GM18507 (cell line): ENCODE results near the gene OR56A5.

Experiments
- DNase-seq: peaks from one replicate; pipeline ENCODE4 v3.0.0; 2011; ENCODE audit warnings: low read depth; ENCODE audit not compliant: insufficient read length; ENCODE audit errors: extremely low spot score
- FAIRE-seq: peaks from 2 replicates; lab custom pipeline; 2011; peaks lifted over from hg19 to GRCh38; lab: Jason Lieb, UNC

The OR56A5 gene

GRCh38 chr11:5937868-5938602 is 30.3 kb downstream of the OR56A5 start:
- DNase-seq (no peak), FAIRE-seq (no peak)

DNA sequence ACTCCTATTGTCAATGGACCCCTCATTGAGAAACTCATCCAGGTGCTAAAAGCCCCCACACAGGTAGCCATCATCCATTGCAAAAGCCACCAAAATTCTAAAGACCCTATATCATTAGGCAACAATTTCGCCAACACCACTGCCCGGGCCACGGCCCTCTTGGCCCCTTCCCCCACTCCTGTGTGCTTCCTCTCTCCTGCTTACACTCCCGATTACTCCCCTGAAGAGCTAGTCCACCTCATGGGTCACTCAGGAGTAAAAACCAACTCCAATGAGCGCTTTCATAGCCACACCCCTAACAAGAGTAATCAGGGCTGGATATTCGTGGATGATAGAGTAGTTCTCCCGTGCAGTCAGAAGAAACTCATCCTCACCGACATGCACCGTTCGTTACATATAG is 35.2 kb downstream of the OR56A5 start:
- DNase-seq (no peak), FAIRE-seq (no peak)

- no peak for FAIRE-seq
- DNase-seq = no peak
Observed at GRCh38 chr11:5932671-5933070, 35.6 kb downstream of the OR56A5 start.

- DNase-seq (no peak), FAIRE-seq (no peak)
Observed at GRCh38 chr11:5931061-5931460, 37.2 kb downstream of the OR56A5 start.

GRCh38 chr11:5930614-5931013 is 37.7 kb downstream of the OR56A5 start:
- no peak for DNase-seq
- no peak for FAIRE-seq

GRCh38 chr11:5929571-5930368 is 38.5 kb downstream of the OR56A5 start:
- no peak for DNase-seq
- FAIRE-seq = no peak

DNA sequence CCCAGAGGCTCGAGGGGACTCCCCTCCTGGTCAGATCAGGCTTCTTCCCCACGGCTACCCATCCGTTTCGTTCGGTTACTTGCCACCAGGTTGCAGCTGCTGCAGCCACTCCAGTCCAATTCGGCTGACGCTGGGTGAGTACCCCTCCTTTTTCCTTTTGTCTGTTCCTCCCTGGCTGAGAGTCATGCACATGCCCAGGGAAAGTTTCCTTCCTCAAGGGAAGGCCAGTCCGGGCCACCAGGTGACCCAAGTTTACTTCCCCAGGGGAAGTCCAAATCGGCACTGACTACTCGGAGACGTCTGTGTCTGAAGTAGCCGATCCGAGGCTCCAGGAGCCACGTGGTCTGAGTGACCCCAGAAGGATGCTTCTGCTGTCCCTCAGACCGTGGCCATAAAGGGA is 39.5 kb downstream of the OR56A5 start:
- DNase-seq (no peak), FAIRE-seq (no peak)

- FAIRE-seq (no peak), DNase-seq (no peak)
Observed at GRCh38 chr11:5928271-5928670, 40.0 kb downstream of the OR56A5 start.

- DNase-seq (no peak), FAIRE-seq (no peak)
Observed at GRCh38 chr11:5923794-5924193, 44.5 kb downstream of the OR56A5 start.

GRCh38 chr11:5923427-5923776 is 44.9 kb downstream of the OR56A5 start:
- FAIRE-seq (no peak), DNase-seq (no peak)

GRCh38 chr11:5922749-5923426 is 45.4 kb downstream of the OR56A5 start:
- DNase-seq (no peak), FAIRE-seq (no peak)
